Retinal pigment epithelial cell (primary cell): Measurements from ENCODE around the gene CLIP1.
"Not testable (repeated sequence)": the region's sequence is repeated elsewhere in the genome, so short reads cannot be mapped to it uniquely, and the experiment has no call there.

ENCODE experiments used
- DNase-seq: peaks from one replicate; pipeline ENCODE4 v3.0.0-alpha.2; 2010; ENCODE audit warnings: low read depth
- H3K4me3 ChIP-seq: 2 replicates; pipeline ENCODE4 v1.5.1; 2011; ENCODE audit warnings: mild to moderate bottlenecking, low read length, control low read depth, moderate library complexity
- CTCF ChIP-seq: conservative IDR thresholded peaks from 2 replicates; pipeline ENCODE4 v1.5.1; 2011; ENCODE audit warnings: low read depth, low read length, control low read depth, inconsistent platforms

Gene CLIP1

GRCh38 chr12:122363782-122364181 is 58.7 kb downstream of the CLIP1 start:
- H3K4me3 ChIP-seq: no peak overlapping the region
- no peak for TF ChIP-seq CTCF
- no peak for DNase-seq

DNA sequence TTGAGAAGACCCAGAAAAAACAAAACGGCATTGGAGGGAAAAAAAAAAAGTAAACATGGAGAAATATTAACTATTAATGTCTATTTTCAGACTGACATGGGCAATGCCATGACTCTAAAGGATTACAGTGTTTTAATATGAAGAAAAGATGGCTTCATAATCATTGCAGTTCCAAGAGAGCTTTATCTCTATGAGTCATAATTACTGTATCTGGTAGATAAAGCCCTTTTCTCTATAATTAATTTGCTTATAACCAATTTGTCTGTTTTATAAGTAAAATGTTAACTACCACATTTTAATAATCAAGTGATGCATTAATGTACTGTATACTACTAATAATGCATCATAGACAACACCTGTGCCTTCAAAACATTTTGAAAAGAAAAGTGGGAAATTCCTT is 59.7 kb downstream of the CLIP1 start:
- DNase-seq: no peak
- no peak overlapping the region for H3K4me3 ChIP-seq
- TF ChIP-seq CTCF: no peak

DNA sequence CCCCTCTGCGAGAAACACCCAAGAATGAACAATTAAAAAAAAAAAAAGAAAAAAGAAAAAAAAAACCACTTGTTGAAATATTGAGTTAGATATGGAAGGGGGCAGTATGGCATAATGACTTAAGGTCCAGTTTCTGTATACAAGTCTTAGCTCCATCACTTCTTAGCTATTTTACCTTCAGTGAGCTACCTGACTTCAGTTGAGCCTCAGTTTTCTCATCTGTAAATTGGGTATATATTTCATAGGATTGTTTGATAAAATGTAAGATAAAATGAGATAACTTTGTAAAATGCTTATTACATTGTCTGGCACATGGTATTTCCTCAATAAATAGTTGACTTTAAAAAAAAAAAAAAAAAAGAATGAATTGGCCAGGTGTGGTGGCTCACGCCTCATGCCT is 64.1 kb downstream of the CLIP1 start:
- not testable (repeated sequence) for DNase-seq

GRCh38 chr12:122357536-122357935 is 64.9 kb downstream of the CLIP1 start:
- H3K4me3 ChIP-seq: not testable (repeated sequence)

More for the DNA sequence above, 64.1 kb downstream of the CLIP1 start:
- not testable (repeated sequence) for H3K4me3 ChIP-seq

DNA sequence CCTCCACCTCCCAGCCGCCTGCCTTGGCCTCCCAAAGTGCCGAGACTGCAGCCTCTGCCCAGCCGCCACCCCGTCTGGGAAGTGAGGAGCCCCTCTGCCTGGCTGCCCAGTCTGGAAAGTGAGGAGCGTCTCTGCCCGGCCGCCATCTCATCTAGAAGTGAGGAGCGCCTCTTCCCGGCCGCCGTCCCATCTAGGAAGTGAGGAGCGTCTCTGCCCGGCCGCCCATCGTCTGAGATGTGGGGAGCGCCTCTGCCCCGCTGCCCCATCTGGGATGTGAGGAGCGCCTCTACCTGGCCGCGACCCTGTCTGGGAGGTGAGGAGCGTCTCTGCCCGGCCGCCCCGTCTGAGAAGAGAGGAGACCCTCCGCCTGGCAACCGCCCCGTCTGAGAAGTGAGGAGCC is 65.5 kb downstream of the CLIP1 start:
- not testable (repeated sequence) for H3K4me3 ChIP-seq, DNase-seq

More at GRCh38 chr12:122357536-122357935, 64.9 kb downstream of the CLIP1 start:
- not testable (repeated sequence) for DNase-seq

DNA sequence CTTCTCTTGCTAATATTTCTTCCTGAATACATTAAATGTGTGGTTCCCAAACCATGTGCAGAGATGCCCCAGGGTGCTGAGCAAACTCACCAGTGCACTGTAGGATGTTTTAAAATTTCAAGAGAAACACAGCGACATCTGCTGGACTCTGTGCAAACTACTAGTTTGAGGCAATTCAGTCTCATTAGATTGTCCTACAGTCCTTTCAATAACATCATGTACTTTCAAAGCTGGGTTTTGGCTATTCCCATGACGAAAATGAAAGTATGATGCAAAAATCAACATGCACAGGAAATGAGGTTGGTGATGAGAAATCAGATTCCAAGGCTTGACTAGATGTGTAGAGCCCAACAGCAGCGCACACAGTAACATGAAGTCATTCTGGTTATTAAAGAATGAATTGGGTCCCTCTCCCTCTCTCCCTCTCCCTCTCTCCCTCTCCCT is 66.3 kb downstream of the CLIP1 start:
- DNase-seq: no peak
- peak; percentile 72 for TF ChIP-seq CTCF

DNA sequence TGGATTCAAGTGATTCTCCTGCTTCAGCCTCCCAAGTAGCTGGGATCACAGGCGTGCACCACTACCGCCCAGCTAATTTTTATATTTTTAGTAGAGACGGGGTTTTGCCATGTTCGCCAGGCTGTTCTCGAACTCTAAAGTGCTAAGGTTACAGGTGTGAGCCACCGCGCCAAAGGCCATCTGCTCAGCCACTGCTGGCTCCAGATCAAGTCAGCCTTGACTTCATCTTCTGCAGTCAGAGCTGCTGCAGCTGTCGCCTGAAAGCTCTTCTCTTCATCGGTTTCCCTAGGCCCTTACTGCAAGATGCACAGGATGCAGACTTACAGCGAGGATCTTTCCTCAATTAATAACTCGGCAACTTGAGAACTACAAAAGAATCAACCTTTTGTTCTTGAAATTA is 66.8 kb downstream of the CLIP1 start:
- no peak overlapping the region for H3K4me3 ChIP-seq
- DNase-seq: no peak
- TF ChIP-seq CTCF: no peak

More for the DNA sequence above, 66.3 kb downstream of the CLIP1 start:
- no peak overlapping the region for H3K4me3 ChIP-seq

- TF ChIP-seq CTCF: no peak
- no peak overlapping the region for H3K4me3 ChIP-seq
- no peak for DNase-seq
These were observed 67.4 kb downstream of the CLIP1 start for GRCh38 chr12:122354958-122355641.

- DNase-seq: no peak
- H3K4me3 ChIP-seq: no peak overlapping the region
- TF ChIP-seq CTCF: no peak
These were observed 70.1 kb downstream of the CLIP1 start for GRCh38 chr12:122352394-122352793.
